ENCODE data around the gene LRRC32. TPM values are rescaled to one million over a fixed set of nuclear protein-coding genes. Genes with fewer than 3 reads are reported as not detected.

Gene LRRC32
- total and polyA plus RNA-seq, 12 donors: 20.9 to 389 (median 92.6) TPM

DNA sequence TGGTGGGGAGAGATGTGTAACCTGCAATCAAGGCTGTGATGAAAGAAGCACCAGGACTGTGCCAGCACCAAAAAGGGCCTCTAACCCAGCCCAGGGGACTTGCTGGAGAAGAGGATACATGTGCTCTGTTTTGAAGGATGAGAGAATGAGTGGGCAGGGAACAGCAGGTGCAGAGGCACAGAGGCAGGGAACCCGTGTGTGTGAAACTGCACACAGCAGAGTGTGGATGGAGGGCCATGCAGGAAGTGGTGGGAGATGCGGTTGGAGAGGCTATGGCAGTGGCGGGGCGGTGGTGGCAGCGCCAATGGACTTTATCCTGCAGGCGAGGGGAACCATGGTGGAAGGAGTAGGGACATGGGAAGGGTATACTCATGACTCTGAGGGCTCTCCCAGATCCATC lies 25.2 kb upstream of the LRRC32 start:
- Histone ChIP-seq H3K36me3 (replicated peaks in 1 of 2) (no peaks in the 10 kb centered on the region), H3K4me3 (no peak overlapping the region), H3K9me3 (replicated peaks in 1 of 3) (no peaks in the 10 kb centered on the region), H3K4me1 (replicated peaks in 1 of 2) (peaks cover 8 to 11% of the 10 kb centered on the region in 2 donors), H3K27me3 (no peaks in the 10 kb centered on the region), H3K27ac (no peak overlapping the region)
- intact Hi-C loops (cut with DNase I): no loop called here
- WGBS, 4 donors: 73 to 86% (median 75%) methylated on average over 6 of the region's 6 CpGs
- TF ChIP-seq, protein P1, sequence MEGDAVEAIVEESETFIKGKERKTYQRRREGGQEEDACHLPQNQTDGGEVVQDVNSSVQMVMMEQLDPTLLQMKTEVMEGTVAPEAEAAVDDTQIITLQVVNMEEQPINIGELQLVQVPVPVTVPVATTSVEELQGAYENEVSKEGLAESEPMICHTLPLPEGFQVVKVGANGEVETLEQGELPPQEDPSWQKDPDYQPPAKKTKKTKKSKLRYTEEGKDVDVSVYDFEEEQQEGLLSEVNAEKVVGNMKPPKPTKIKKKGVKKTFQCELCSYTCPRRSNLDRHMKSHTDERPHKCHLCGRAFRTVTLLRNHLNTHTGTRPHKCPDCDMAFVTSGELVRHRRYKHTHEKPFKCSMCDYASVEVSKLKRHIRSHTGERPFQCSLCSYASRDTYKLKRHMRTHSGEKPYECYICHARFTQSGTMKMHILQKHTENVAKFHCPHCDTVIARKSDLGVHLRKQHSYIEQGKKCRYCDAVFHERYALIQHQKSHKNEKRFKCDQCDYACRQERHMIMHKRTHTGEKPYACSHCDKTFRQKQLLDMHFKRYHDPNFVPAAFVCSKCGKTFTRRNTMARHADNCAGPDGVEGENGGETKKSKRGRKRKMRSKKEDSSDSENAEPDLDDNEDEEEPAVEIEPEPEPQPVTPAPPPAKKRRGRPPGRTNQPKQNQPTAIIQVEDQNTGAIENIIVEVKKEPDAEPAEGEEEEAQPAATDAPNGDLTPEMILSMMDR (IDR thresholded peaks at IDR 0.05): no peak
- no peak for TF ChIP-seq POLR2A (IDR thresholded peaks at IDR 0.05)
- DNase-seq: no peak

DNA sequence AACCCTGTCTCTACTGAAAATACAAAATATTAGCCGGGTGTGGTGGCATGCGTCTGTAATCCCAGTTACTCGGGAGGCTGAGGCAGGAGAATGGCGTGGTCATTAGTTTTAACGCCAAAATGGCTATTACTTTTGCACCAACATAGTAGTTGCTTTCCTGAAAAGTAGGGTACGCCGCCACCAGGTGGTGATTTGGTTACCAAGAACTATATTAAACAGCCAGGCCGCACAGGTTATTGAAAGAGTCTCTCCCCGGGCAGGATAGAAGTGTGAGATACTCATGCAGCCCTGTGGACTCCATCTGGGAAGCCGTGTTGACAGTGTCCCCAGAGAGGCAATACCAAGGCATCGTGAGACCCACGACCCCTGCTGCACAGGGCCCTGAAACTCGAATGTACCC lies 24.6 kb upstream of the LRRC32 start:
- TF ChIP-seq POLR2A (IDR thresholded peaks at IDR 0.05): no peak
- TF ChIP-seq, protein P1 (IDR thresholded peaks at IDR 0.05): no peak
- 87 to 94% (median 91%) methylated on average over 10 to 13 of the region's 13 CpGs for WGBS, 4 donors
- H3K4me1 ChIP-seq (replicated peaks in 1 of 2): peaks cover 3 to 4% of the 10 kb centered on the region in 2 donors
- no peaks in the 10 kb centered on the region for H3K27me3 ChIP-seq
- H3K27ac ChIP-seq: no peak overlapping the region
- H3K4me3 ChIP-seq: no peak overlapping the region
- H3K9me3 ChIP-seq (replicated peaks in 1 of 3): no peaks in the 10 kb centered on the region
- no peaks in the 10 kb centered on the region for H3K36me3 ChIP-seq (replicated peaks in 1 of 2)
- no peak for DNase-seq
- intact Hi-C loops (cut with DNase I): no loop called here

DNA sequence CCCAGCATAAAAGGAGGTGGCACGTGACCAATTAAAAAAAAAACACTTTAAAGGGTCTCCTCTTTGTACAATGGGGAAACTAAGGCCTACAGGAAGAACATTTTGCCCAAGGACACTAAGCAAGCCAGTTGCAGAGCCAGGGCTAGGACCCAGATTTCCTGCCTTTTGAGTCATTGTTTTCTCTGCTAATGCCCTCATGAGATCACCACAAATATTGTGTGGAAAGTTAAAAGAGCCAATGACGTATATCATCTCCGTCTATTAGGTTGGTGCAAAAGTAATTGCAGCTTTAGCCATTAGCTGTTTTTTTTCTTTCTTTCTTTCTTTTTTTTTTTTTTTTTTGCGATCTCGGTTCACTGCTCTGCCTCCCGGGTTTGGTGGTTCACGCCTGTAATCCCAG lies 24.1 kb upstream of the LRRC32 start:
- H3K36me3 ChIP-seq (replicated peaks in 1 of 2): no peaks in the 10 kb centered on the region
- intact Hi-C loops (cut with DNase I): no loop called here
- H3K27me3 ChIP-seq: no peaks in the 10 kb centered on the region
- H3K4me1 ChIP-seq (replicated peaks in 1 of 2): no peaks in the 10 kb centered on the region
- WGBS, 4 donors: 72 to 82% (median 74%) methylated on average over 7 of the region's 7 CpGs
- no peak overlapping the region for H3K4me3 ChIP-seq
- no peak overlapping the region for H3K27ac ChIP-seq
- no peak for DNase-seq
- TF ChIP-seq POLR2A (IDR thresholded peaks at IDR 0.05): no peak
- TF ChIP-seq, protein P1 (IDR thresholded peaks at IDR 0.05): no peak
- H3K9me3 ChIP-seq (replicated peaks in 1 of 3): no peaks in the 10 kb centered on the region

DNA sequence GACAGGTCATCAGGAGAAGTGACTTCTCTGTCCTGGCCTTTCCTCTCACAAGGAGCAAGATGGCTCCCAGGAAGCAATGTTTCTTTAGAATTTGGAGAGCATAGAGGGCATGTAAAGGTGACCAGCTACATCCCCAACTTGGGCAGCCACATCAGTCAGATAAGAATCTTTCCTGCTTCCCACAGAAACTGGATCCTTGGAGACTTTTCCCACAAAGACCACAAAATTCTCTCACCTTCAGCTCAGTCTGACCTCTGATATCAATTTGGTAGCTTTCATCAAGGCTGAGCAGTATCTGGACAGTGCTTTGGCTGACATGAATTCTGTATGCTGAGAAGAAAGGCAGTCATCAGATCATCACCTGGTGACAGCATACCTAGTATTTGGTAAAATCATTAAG lies 23.3 kb upstream of the LRRC32 start:
- Histone ChIP-seq H3K9me3 (replicated peaks in 1 of 3) (no peaks in the 10 kb centered on the region), H3K4me1 (replicated peaks in 1 of 2) (no peaks in the 10 kb centered on the region), H3K4me3 (no peak overlapping the region), H3K36me3 (replicated peaks in 1 of 2) (no peaks in the 10 kb centered on the region), H3K27ac (no peak overlapping the region), H3K27me3 (no peaks in the 10 kb centered on the region)
- intact Hi-C loops (cut with DNase I): no loop called here
- no peak for DNase-seq
- TF ChIP-seq POLR2A (IDR thresholded peaks at IDR 0.05): no peak
- TF ChIP-seq, protein P1 (IDR thresholded peaks at IDR 0.05): no peak

All from adrenal gland (tissue), 12 donors.